ENCODE data around the gene RAB27B.
A peak's percentile ranks its signal among the peaks of the same experiment; 100 is the strongest.

Gene RAB27B

DNA sequence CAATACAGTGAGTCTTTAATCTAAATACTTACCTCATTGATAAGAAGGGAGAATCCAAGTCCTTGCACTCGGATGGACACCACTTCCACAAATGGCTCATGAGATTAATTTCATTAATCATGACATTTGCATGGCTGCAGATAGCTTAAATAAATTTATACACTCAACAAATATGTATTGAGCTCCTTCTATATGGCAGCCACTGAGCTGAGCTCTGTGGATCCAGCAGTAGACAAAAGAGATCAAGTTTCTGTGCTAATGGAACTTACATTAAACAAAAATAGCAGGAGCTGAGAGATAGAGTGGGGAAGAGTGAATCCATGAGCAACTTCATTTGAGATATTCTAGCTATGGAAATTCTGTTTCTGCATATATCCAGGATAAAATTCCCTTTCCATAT lies 44.4 kb downstream of the RAB27B start:
- no peak for DNase-seq

DNA sequence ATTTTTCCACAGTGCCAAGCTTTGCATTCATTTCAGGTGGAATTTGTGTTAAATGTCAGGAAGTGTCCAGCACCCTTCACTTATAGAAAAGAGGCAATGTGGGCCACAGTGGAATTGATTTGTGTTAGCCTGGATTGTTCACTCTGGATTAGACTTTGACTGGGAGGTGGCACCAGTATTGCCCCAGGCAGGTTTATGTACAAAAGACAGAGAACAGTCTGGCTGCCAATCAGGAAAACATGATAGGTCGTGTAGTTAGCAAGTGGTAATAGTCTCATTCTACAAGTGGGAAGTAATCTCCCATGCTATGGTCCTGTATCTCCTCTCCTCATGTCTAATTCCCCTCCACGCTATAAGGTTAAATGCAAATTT lies 45.6 kb downstream of the RAB27B start:
- no peak for DNase-seq

DNA sequence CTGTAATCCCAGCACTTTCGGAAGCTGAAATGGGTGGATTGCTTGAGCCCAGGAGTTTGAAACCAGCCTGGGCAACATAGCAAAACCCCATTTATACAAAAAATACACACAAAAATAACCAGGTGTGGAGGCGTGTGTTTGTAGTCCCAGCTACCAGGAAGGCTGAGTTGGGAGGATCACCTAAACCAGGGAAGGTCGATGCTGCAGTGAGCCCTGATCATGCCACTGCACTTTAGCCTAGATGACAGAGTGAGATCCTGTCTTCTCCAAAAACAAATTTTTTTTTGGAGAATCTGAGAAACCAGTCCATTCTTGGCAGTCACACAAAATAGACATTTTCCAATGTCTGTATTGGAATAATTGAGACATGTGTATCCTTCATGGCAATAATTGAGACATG lies 46.8 kb downstream of the RAB27B start:
- no peak for DNase-seq

DNA sequence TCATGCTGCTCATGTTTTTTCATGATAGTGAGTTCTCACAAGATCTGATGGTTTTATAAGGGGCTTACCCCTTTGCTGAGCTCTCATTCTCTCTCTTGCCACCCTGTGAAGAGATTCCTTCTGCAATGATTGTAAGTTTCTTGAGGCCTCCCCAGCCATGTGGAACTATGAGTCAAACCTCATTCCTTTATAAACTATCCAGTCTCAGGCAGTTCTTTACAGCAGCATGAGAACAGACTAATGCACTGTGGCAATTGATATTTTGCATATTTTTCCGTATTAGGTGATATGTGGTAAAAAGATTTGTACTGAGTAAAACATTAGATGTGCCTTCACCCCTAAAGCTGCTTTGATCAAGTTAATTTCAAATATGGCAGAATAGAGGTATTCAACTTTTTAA lies 48.8 kb downstream of the RAB27B start:
- no peak for DNase-seq

DNA sequence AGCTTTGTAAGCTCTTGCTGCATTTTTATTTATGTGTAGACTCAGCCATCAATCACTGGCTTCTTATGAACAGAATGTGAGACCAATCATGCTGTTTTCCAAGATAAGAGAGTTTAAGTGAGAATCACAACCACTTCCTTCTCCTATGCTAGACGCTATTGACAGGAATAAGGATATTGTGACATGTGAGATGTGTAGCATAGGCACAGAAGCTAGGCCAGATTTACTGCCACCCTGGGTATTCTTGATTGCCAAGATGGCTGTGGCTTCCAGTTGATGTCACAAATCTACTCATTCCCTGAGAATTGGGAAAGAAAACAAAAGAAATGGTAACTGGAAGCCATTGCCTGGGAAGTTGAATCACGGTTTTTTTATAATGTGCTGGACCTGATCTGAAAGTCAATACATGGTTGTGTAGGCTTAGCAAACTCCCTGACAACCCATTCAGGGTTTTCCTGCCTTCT lies 49.9 kb downstream of the RAB27B start:
- DNase-seq = peak; percentile 75

DNA sequence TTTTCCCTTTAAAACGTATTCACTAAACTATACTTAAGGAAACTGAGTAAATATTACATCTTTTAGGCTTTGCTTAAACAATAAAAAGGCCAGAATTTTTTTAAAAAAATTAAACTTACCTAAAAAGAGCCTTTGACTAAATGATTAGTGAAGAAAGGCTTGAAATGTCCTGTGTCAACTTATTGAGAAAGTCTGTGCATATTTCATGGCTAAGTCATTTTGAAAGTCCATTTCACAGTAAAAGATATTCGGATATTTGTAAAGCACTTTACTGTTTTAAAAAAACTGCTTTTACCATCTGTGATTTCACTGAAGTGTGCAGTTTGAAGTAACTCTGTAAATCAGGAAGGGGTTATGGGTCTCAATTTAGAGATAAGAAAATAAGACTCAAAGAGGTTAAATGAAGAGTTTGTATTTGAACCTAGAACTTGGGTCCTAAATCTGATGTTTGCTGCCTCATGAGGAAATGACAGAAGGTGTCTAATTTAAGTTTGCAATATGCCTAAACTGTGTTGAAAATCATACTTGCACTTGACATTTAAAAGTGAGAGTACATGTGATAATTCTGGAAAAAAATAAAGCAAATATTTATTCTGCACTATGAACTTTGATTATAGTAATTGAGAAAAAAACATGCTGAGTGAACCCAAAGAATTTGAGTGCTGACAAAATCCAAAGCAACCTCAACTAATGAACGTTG lies 50.5 kb downstream of the RAB27B start:
- DNase-seq = no peak

DNA sequence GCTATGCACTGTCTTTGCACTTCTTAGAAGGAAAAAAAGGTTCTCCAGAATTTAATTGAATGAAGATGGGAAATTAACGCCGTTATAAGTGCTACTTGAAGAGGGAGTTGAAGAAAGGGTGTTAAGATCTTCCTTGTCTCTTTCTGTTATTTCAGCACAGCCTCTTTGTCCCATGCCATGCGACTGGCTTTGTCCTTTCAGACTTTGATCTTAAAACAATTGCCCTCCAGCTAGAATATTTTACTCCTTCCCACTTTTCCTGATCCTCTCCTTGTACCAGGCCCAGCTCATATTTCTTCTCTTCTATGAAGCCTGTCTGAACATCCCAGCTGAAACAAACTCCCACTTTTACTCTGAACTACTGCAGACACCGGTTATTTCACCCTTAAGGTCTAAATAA lies 51.4 kb downstream of the RAB27B start:
- no peak for DNase-seq

DNA sequence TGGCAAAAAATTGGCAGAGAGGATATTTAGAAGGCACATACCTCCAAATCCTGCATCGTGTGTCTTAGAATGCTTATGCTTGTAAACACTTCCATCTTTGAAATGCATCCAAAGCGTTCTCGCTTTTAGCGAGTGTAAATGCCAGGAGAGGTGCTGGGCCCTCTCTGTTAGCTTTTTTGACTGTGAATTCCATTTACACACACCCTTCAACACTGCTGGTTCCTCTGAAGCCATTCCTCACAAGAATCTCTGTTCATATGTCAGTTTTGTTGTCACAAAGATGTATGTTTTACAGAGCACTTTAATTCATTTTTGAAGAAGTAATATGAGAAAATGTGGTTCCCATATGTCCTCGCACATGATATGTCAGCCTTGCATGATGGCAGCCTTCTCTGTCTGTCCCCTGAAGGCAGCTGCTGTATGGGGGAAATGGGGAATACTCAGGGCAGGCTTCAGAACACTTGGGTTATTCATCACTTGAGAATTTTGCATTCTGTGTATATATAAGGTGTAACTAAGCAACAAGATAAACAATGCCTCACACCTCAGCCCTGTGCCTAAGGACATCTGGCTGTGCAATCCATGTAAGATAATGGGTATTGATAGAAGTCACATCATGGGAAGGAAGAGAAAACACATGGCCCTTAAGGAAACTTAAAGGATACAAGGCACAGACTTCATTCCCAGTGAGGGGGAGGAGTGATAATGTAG lies 52.3 kb downstream of the RAB27B start:
- no peak for DNase-seq

DNA sequence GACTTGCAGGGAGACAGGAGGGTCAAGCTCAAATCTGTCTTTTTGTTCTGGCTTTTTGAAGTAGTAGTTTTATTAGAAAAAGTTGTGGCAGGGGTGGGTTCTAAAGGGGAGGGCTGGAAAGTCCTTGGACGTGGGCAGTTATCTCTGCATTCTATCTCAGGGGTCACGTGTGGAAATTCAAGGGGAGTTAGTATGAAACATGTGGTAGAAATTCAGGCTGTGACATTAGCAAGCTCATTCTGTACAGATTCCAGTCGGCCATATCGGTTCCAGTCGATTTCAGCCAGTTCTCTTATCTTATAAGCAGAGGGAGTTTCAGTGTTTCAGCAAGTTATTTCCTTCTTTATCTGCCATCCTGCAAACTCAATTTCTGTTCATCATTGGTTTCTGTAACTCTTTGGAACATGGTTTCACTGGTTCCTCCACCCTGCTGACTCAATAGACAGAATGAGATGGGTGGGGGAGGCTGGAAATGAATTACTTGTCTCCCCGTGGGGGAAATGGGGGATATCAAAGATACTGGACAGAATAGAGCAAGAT lies 53.0 kb downstream of the RAB27B start:
- no peak for DNase-seq

DNA sequence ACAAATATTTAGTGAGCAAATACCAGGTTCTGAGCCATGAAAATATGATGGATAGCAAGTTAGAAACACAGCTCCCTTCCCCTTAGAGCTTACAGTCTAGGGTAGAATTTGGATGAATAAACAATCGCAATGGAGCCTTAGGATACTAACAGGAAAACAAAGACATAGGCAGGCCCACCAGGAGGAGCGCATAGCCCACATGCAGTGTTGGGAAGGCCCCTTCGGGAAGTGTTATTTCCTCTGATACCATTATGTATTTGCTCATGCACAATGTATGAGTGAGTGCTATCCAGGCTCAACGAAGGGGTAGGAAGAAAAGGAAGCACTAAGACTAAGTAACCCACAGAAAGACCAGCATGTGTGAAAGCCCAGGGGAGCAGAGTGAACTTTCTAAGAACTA lies 54.0 kb downstream of the RAB27B start:
- no peak for DNase-seq

DNA sequence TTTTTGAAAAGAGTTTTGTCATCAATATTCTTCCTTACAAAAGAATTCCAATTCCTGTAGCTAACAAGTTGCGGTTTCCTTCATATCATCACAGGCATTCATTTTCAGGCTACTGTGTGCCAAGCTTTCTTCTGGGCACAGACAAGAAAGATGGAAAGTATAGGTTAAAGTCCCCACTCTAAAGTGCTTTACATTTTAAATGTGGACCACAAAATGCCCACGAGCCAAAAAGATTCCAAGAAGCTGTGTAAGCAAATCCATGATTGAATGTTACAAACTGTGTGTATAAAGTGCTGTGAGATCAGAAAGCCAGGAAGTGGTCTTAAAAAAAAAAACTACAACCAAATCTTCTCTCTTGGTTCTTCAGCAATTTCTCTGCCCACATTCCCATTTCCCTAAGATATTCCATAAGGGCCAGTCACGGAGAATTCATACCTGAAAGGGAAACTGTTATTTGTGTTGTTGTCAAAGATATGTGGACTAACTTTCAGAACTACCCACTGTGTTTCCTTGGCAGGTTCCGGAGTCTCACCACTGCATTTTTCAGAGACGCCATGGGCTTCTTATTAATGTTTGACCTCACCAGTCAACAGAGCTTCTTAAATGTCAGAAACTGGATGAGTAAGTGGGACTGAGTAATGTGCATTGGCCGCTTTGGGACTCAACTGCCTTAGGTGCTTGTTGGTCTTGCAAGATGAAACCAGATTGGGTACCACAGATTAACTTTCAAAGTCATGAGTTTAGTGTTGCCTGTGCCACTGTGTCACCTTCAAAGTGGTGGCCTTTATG lies 55.7 kb downstream of the RAB27B start:
- DNase-seq = no peak

DNA sequence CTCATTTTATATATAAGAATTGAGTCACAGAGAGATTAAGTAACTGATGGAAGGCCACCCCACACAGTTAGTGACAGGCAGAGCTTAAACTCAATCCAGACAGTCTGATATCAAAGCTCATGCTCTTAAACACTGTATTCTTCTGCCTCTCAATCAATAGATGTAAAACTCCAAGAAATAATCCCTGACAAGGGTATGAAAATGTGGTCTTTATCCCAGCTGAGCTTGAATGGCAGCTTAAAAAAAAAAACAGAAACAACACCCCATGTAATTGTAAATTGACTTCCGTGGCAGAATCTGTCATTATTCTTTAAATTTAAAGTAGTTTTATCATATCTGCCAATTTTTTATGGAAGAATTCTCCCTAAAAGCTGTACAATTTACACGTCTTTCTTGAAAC lies 60.1 kb downstream of the RAB27B start:
- DNase-seq = no peak

DNA sequence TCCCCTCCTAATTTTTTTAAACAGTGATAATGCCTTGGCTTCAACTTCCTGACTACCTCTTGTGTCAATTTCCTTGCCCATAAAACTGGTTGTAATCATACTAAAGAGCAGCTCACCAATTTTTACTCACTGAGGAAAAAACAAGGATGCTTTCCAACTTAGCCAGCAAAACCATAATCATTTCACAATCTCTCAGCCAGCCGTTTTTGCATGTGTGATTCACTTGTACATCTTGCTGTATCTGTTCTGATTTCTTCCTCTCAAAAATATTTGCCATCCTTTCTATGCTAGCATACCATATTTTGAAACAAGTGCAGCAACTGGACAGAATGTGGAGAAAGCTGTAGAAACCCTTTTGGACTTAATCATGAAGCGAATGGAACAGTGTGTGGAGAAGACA lies 60.7 kb downstream of the RAB27B start:
- DNase-seq = no peak

DNA sequence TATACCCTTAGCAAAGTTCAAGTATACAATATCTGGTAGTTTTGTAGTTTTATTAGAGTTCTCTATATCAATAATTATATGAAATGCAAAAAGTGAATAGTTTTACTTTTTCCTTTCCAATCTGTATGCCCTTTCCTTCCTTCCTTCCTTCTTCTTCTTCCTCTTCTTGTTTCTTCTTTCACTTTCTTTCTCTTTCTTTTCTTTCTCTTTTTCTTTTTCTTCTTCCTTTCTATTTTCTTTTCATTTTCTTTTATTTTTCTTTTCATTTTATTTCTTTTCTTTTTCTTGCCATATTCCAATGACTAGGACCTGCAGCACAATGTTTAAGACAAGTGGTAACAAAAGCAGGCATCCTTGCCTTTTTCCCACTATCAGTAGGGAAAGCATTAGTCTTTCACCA lies 71.2 kb downstream of the RAB27B start:
- no peak for DNase-seq

DNA sequence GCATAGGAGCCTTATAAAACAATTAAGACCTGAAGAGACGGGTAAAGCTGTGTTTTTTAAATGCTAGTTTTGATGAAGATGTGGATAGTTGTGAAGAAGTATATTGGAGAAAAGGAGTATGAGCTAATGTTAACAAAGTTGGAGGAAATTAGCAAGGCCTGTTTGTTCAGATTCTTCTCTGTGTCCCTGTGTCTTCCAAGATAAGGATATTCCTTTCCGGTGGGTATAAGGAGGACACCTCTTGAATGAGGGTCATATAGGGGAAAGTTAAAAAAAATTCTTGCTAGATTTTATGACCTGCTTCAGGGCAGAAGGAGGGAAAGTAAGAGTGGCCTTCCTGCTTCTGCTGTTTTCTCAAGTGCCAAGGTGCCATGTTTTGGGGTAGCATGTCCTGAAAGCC lies 72.0 kb downstream of the RAB27B start:
- no peak for DNase-seq

DNA sequence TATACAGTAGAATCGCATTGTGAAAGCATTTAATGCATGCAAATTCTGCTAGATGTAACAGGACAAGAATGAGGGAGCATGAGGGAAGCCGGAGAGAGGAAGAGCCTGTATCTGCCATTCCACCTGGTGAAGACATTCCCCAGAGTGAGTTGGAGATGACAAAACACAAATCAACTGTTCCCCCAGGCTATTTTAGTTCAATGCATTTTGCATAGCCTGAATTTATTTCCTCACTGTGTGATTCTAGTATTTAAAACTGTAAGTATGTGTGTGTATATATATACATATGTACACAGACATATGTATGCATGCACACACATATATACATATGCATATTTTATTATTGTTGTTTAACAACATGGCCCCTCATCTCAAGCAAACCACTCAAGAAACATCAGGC lies 76.3 kb downstream of the RAB27B start:
- DNase-seq = no peak

DNA sequence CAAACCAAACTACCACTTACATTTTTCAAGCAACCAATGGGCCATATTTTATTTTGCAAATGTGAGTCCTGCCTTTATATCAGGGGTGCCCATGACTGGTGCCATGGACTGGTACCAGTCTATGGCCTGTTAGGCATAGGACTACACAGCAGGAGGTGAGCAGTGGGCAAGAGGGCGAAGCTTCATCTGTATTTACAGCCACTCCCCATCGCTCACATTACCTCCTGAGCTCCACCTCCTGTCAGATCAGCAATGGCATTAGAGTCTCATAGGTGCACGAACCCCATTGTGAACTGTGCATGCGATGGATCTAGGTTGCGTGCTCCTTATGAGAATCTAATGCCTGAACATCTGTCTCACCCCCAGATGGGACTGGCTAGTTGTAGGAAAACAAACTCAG lies 77.4 kb downstream of the RAB27B start:
- DNase-seq = no peak

DNA sequence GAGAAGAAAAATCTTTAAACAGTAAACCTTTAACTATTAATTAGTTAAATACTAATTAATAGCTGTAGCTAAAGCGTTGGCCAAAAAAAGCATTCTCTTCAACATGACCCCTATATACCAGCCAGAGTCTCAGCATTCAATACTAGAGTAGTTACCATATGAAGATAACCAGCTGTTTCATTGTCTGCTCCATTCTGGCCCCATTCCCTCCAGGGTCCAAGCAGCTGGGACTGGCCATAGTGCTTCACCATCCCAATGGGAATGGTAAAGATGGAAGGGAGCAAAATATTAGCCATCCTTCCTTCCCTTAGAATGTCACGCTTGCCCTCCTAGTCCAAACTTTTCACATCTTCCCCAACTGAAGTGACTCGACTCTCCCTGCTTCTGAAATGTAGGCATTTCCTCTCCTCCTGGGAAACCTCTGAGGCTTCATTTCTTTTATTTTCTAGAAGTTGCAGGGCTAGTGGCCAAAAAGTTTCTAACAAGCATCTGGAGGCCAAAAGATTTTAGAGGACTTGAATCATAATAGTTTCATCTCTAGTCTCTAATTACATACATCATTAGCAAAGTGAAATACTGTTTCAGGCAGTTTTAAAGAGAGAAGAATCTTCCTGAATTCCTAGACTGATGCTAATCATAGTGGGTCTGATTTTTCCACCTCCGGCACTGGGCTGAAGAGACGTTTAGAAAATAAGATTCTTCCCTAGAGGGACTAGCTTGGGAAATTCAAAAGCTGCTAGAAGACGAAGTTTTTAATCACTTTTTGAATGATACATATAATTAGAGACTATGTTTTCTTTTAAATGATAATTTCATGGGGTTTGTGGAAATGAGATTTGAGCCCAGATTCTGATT lies 78.3 kb downstream of the RAB27B start:
- DNase-seq = no peak

DNA sequence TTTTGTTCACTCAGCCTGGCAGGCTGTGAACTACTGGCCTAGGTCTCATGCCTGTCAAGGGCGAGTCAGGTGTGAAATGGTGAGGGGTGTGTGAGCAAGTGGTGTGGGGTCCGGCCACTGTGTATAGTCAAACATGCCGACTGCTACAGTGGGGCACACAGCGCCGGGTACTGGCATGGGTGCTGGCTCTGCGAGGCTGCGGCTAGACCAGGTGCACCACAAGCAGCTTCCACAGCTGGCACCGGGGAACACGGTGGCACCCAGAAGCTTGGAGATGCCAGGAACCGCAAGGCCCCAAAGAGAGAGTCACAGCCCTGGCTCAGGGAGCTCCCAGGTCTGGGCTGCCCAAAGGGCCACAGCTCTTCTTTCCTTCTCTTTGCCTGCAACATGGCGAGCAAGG lies 81.3 kb downstream of the RAB27B start:
- DNase-seq = no peak

DNA sequence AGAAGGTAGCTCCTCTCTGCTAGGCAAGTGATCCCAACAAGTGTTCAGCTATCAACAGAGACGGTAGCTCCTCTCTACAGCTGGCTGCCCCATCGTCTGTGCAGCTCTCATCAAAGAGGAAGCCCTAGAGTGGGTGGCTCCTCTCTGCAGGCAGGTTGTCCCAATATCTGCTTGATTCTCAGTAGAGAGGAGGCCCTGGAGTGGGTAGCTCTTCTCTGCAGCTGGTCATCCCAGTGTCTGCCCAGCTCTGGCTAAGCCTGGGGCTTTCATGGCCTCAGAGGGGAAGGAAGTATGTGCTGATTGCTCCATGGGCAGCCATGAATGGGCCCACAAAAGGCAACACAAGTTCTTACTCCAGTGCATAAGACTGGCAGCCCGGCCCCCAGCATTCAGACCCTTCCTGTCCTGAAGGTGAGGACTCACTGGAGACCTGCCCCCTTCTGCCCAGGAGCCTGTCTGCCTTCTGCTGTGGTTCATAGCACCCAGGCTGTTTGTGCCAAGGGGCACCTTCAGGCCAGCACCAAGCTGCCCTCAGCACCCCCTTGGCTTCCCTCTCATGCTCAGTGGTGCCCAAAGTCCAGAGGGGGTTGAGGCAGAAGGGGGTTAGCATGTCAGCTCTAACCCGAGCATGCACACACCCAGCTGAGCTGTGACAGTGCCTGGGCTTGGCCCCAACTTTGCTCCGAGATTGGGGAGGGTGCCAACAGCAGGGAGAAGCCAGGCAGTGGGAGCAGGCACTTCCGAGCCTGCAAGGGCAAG lies 82.1 kb downstream of the RAB27B start:
- no peak for DNase-seq

DNA sequence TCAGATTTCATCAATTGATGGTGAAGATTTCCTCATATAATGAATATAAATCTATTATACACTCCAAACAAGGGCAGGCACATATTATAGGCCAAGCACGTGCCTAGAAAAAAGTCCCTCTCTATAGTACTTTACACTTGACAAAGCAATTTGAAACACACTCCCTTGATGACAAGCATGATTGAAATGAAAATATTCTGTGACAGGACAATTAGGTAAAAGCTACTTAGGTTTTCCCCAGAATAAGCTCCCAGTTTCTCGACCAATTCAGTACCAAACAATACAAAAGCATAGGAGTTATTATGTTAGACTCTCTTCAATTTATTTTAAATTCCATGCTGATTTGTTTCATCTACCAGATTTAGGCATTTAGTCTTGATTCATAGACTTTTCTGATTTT lies 83.3 kb downstream of the RAB27B start:
- no peak for DNase-seq

DNA sequence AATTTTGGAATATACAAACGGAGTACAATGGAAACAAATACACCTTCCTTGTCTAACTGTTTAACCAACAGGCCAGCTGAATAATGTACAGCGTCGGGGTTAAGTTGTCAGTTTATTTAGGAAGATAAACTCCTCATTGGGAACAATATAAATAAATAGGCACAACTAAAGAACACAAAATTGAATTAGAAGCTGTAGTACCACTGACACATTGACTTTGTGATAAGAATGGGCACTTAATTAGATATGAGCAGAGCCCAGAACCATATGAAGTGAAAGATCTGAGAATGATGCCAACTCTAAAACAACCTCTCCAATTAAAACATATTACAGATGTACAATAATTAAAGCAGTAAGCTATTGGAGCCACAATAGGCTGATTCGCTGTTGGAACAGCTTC lies 86.5 kb downstream of the RAB27B start:
- DNase-seq = no peak

Measured in GF-D8 (cell line).